SU-DHL-6 (cell line): ENCODE data around the gene ZSWIM7.

Source experiments
- H2AFZ ChIP-seq: fragments of 200-600 bp; sonication (generic); 2 replicates; pipeline ENCODE4 v1.6.1; 2014; ENCODE audit warnings: low read depth, mild to moderate bottlenecking, moderate library complexity, mixed read lengths, antibody characterized with exemption, low read length; ENCODE audit not compliant: severe bottlenecking
- H3F3A ChIP-seq: fragments of 200-600 bp; shearing (Covaris generic); 2 replicates; pipeline ENCODE4 v1.6.0; 2016; ENCODE audit warnings: antibody characterized with exemption, mild to moderate bottlenecking; ENCODE audit not compliant: insufficient read depth
- H3K27ac ChIP-seq: fragments of 200-600 bp; sonication (generic); 2 replicates; pipeline ENCODE4 v1.5.1; 2016; ENCODE audit warnings: low read depth, mild to moderate bottlenecking, low read length, moderate library complexity, mixed read lengths
- H3K27me3 ChIP-seq: fragments of 200-600 bp; sonication (generic), shearing (Covaris generic); 2 replicates; pipeline ENCODE4 v1.6.0; 2014; ENCODE audit warnings: mild to moderate bottlenecking, low read length
- H3K36me3 ChIP-seq: fragments of 200-600 bp; sonication (generic); 2 replicates; pipeline ENCODE4 v1.6.1; 2014; ENCODE audit warnings: mild to moderate bottlenecking, low read length, mixed read lengths
- H3K4me2 ChIP-seq: fragments of 300-600, 200-600 bp; shearing (Covaris generic), sonication (generic); 2 replicates; pipeline ENCODE4 v1.6.0; 2014; ENCODE audit warnings: low read length, low read depth, mild to moderate bottlenecking; ENCODE audit not compliant: poor library complexity, severe bottlenecking
- H3K4me3 ChIP-seq: fragments of 200-600 bp; sonication (generic); 2 replicates; pipeline ENCODE4 v1.5.1; 2014; ENCODE audit warnings: antibody characterized with exemption, low read length, mild to moderate bottlenecking, mixed read lengths; ENCODE audit not compliant: insufficient read depth, poor library complexity, severe bottlenecking
- H3K79me2 ChIP-seq: fragments of 200-600 bp; sonication (generic); 2 replicates; pipeline ENCODE4 v1.6.1; 2014; ENCODE audit warnings: mild to moderate bottlenecking, low read length, moderate library complexity; ENCODE audit not compliant: insufficient read depth
- H3K9ac ChIP-seq: fragments of 200-600 bp; sonication (generic); 2 replicates; pipeline ENCODE4 v1.7.0; 2014; ENCODE audit warnings: mild to moderate bottlenecking, low read length
- H3K9me2 ChIP-seq: fragments of 200-600 bp; sonication (generic); replicated peaks from 2 replicates; pipeline ENCODE4 v1.6.1; 2014; ENCODE audit warnings: low read length; ENCODE audit not compliant: insufficient read depth
- H3K9me3 ChIP-seq: fragments of 200-600 bp; sonication (generic); 2 replicates; pipeline ENCODE4 v1.6.1; 2014; ENCODE audit warnings: low read length, mixed read lengths; ENCODE audit not compliant: insufficient read depth
- H4K20me1 ChIP-seq: fragments of 200-600 bp; sonication (generic); 2 replicates; pipeline ENCODE4 v1.6.1; 2014; ENCODE audit warnings: low read depth, mild to moderate bottlenecking, antibody characterized with exemption, low read length, moderate library complexity, mixed read lengths
- CTCF ChIP-seq: fragments of 200-600 bp; sonication (generic); IDR thresholded peaks from one replicate; pipeline ENCODE4 v1.5.1; 2017; ENCODE audit warnings: antibody characterized with exemption, mild to moderate bottlenecking, low read length, moderate library complexity; ENCODE audit not compliant: insufficient read depth, poor library complexity, severe bottlenecking
- EZH2phosphoT487 ChIP-seq: fragments of 200-600 bp; sonication (generic), shearing (Covaris generic); conservative IDR thresholded peaks from 2 replicates; pipeline ENCODE4 v1.6.1; 2018; ENCODE audit warnings: mild to moderate bottlenecking, antibody characterized with exemption, low read length, moderate library complexity, mixed read lengths

The ZSWIM7 gene

GRCh38 chr17:15972497-15972951, 27.0 kb downstream of the ZSWIM7 start:
- Histone ChIP-seq H4K20me1 (no peaks in the 10 kb centered on the region), H3K9me3 (no peaks in the 10 kb centered on the region), H3K9me2 (no peaks in the 10 kb centered on the region), H3K9ac (no peak overlapping the region), H3K27me3 (no peaks in the 10 kb centered on the region), H3K4me2 (no peak overlapping the region), H3K36me3 (no peaks in the 10 kb centered on the region), H3K4me3 (no peak overlapping the region), H3K79me2 (no peaks in the 10 kb centered on the region), H3F3A (no peaks in the 10 kb centered on the region), H3K27ac (no peak overlapping the region), H2AFZ (no peak overlapping the region)
- TF ChIP-seq EZH2phosphoT487 (no peak), CTCF (no peak)

GRCh38 chr17:15971882-15972281, 27.6 kb downstream of the ZSWIM7 start:
- TF ChIP-seq CTCF (no peak), EZH2phosphoT487 (no peak)
- H3K27me3 ChIP-seq = no peaks in the 10 kb centered on the region

GRCh38 chr17:15971098-15971678, 28.3 kb downstream of the ZSWIM7 start:
- no peak overlapping the region for H3K4me3 ChIP-seq
- no peaks in the 10 kb centered on the region for H3K79me2 ChIP-seq
- H3K9ac ChIP-seq = no peak overlapping the region
- H4K20me1 ChIP-seq = no peaks in the 10 kb centered on the region
- H3F3A ChIP-seq = no peaks in the 10 kb centered on the region
- no peak overlapping the region for H3K4me2 ChIP-seq
- no peaks in the 10 kb centered on the region for H3K9me2 ChIP-seq
- H2AFZ ChIP-seq = no peak overlapping the region
- no peaks in the 10 kb centered on the region for H3K27me3 ChIP-seq
- H3K9me3 ChIP-seq = no peaks in the 10 kb centered on the region
- H3K36me3 ChIP-seq = no peaks in the 10 kb centered on the region
- no peak overlapping the region for H3K27ac ChIP-seq
- TF ChIP-seq EZH2phosphoT487 (no peak), CTCF (no peak)

More at GRCh38 chr17:15971882-15972281, 27.6 kb downstream of the ZSWIM7 start:
- Histone ChIP-seq H3K36me3 (no peaks in the 10 kb centered on the region), H3K9ac (no peak overlapping the region), H3K4me2 (no peak overlapping the region), H3K4me3 (no peak overlapping the region), H3K9me3 (no peaks in the 10 kb centered on the region), H3K79me2 (no peaks in the 10 kb centered on the region), H3F3A (no peaks in the 10 kb centered on the region), H4K20me1 (no peaks in the 10 kb centered on the region), H3K27ac (no peak overlapping the region), H3K9me2 (no peaks in the 10 kb centered on the region), H2AFZ (no peak overlapping the region)
